Measurements from ENCODE around the gene SERPINB1.
A peak's percentile ranks its signal among the peaks of the same experiment; 100 is the strongest.

The SERPINB1 gene

DNA sequence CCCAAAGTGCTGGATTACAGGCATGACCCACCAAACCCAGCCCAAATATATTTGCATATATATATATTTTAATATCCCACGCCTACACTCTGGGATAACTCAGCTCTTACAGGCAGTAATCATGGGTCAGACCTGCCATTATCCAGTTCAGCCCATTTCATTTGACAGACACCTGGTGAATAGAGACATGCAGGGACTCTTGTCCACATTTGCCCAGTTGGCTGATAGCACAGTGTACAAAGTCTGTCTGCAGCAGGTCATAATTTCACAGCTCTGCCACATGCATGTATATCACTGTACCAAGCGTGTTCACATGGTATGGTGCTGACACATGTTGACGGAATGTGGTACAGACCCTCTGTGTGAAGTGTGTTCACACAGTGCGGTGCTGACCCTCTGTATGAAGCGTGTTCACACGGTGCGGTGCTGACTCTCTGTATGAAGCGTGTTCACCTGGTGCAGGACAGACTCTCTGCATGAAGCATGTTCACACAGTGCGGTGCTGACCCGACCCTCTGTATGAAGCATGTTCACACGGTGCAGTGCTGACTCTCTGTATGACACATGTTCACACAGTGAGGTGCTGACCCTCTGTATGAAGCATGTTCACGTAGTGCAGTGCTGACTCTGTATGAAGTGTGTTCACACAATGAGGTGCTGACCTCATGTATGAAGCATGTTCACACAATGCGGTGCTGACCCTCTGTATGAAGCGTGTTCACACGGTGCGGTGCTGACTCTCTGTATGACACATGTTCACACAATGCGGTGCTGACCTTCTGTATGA, 10.3 kb upstream of the SERPINB1 start:
- TF ChIP-seq, protein P1, sequence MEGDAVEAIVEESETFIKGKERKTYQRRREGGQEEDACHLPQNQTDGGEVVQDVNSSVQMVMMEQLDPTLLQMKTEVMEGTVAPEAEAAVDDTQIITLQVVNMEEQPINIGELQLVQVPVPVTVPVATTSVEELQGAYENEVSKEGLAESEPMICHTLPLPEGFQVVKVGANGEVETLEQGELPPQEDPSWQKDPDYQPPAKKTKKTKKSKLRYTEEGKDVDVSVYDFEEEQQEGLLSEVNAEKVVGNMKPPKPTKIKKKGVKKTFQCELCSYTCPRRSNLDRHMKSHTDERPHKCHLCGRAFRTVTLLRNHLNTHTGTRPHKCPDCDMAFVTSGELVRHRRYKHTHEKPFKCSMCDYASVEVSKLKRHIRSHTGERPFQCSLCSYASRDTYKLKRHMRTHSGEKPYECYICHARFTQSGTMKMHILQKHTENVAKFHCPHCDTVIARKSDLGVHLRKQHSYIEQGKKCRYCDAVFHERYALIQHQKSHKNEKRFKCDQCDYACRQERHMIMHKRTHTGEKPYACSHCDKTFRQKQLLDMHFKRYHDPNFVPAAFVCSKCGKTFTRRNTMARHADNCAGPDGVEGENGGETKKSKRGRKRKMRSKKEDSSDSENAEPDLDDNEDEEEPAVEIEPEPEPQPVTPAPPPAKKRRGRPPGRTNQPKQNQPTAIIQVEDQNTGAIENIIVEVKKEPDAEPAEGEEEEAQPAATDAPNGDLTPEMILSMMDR (IDR thresholded peaks at IDR 0.05; ENCODE audit: low read depth, low read length): no peak
- H3K9me3 ChIP-seq: no peaks in the 10 kb centered on the region
- no peaks in the 10 kb centered on the region for H3K36me3 ChIP-seq
- H3K27me3 ChIP-seq: no peaks in the 10 kb centered on the region
- no peak for DNase-seq
- no peaks in the 10 kb centered on the region for H3K4me1 ChIP-seq
- H3K4me3 ChIP-seq (ENCODE audit: low read depth, low read length): no peak overlapping the region

DNA sequence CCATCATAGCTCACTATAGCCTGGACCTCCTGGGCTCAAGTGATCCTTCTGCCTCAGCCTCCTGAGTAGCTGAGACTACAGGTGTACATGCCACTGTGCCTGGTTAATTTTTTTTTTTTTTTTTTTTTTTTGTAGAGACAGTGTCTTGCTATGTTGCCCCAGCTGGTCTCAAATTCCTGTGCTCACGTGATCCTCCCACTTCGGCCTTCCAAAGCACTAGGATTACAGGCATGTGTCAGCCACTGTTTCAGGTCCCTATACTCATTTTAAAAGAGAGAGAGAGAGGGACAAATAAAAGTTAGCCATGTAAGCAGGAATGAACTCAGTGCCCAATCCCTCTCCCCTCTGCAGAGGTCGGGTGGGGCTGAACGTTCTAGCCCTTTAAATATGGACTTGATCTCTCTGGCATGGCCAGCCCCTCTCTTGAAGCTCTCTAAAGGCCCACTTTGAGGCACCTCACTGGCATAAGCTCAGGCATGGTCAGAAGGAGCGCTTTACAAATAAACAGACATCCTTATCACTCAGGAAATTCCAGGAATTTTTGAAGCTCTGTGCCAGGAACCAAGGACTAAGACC, 9.0 kb upstream of the SERPINB1 start:
- H3K4me1 ChIP-seq: no peaks in the 10 kb centered on the region
- no peak overlapping the region for H3K4me3 ChIP-seq (ENCODE audit: low read depth, low read length)
- TF ChIP-seq, protein P1 (IDR thresholded peaks at IDR 0.05; ENCODE audit: low read depth, low read length): no peak
- DNase-seq: no peak
- H3K9me3 ChIP-seq: no peaks in the 10 kb centered on the region
- no peaks in the 10 kb centered on the region for H3K27me3 ChIP-seq
- no peaks in the 10 kb centered on the region for H3K36me3 ChIP-seq

DNA sequence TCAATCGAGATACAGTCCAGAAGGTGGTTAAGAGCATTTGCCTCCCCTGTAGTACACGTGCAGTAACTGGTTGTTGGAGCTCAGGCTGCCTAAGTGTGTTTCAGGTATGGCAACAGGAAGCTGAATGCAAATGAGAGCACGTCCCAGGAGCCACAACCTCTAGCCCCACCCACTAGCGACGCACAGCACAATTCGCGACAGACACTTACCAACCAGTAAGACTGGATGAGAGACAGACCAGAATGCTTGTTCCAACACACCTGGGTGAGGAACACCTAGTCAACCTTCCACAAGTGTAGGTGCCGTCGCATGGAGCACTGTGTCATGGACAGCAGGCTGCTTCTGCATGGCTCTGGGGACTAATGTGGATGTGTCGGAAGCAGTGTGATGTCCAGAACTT, 7.2 kb upstream of the SERPINB1 start:
- Histone ChIP-seq H3K4me1 (no peaks in the 10 kb centered on the region), H3K27me3 (no peaks in the 10 kb centered on the region), H3K36me3 (no peaks in the 10 kb centered on the region), H3K9me3 (no peaks in the 10 kb centered on the region), H3K4me3 (ENCODE audit: low read depth, low read length) (no peak overlapping the region)
- TF ChIP-seq, protein P1 (IDR thresholded peaks at IDR 0.05; ENCODE audit: low read depth, low read length): no peak
- no peak for DNase-seq

DNA sequence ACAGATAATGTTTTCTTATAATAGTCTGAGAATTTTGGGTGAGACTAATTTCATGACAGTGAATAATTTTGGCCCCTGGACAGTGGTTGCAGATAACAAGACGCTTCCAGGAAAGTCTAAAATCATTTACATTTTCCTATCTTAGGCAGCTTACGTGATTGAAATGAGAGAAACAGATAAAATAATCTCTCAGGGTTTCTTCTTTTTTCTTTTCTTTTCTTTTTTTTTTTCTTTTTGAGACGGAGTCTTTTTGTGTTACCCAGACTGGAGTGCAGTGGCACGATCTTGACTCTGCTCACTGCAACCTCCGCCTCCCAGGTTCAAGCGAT, 4.2 kb upstream of the SERPINB1 start:
- no peaks in the 10 kb centered on the region for H3K4me1 ChIP-seq
- TF ChIP-seq, protein P1 (IDR thresholded peaks at IDR 0.05; ENCODE audit: low read depth, low read length): no peak
- H3K4me3 ChIP-seq (ENCODE audit: low read depth, low read length): peak overlapping the region; percentile 19; the same call in 1 of the 2 replicates
- DNase-seq: no peak
- H3K27me3 ChIP-seq: no peaks in the 10 kb centered on the region
- H3K9me3 ChIP-seq: no peaks in the 10 kb centered on the region
- no peaks in the 10 kb centered on the region for H3K36me3 ChIP-seq

DNA sequence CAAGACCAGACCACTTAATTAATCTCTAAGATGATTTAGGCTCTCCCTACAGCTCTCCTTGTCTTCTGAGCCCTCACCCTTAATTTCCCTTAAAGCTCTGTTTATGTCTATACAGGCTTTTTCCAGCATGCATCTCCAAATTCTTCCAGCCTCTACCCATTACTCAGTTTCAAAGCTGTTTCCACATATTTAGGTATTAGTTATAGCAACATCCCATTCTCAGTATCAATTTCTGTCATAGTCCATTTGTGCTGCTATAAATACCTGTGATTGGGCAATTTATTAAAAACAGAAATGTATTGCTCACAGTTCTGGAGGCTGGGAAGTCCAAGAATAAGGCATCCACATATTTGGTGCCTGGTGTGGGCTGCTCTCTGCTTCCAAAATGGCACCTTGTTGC, 2.3 kb upstream of the SERPINB1 start:
- H3K9me3 ChIP-seq: no peaks in the 10 kb centered on the region
- TF ChIP-seq, protein P1 (IDR thresholded peaks at IDR 0.05; ENCODE audit: low read depth, low read length): no peak
- no peaks in the 10 kb centered on the region for H3K4me1 ChIP-seq
- no peak overlapping the region for H3K4me3 ChIP-seq (ENCODE audit: low read depth, low read length)
- no peaks in the 10 kb centered on the region for H3K27me3 ChIP-seq
- no peaks in the 10 kb centered on the region for H3K36me3 ChIP-seq
- no peak for DNase-seq

DNA sequence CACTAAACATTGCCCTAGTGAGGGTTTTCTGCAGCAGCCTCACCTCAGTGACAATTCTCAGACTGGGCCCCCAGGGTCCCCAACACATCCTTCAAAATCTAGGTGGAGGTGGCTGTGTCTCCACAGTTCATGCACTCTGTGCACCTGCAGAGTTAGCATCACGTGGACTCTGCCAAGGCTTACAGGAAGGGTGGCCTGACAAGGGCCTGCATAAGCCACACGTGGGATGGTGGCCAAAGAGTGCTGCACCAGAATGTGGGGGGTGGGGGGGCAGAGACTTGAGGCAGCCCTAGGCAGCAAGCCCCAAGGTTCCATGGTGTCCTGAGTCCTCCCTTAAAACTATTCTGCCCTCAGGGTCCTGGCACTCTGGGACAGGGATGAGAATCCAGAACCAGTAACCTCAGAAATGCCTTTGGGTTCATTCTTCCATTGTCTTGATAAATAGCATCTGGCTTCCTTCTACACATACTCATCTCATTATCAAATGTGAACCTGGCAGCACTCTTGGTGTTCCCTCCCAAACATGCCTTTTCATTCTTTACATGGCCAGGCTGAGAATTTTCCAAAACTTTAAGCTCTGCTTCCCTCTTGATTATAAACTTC, 1.6 kb upstream of the SERPINB1 start:
- no peaks in the 10 kb centered on the region for H3K4me1 ChIP-seq
- H3K9me3 ChIP-seq: no peaks in the 10 kb centered on the region
- H3K4me3 ChIP-seq (ENCODE audit: low read depth, low read length): no peak overlapping the region
- DNase-seq: no peak
- TF ChIP-seq, protein P1 (IDR thresholded peaks at IDR 0.05; ENCODE audit: low read depth, low read length): no peak
- no peaks in the 10 kb centered on the region for H3K27me3 ChIP-seq
- H3K36me3 ChIP-seq: no peaks in the 10 kb centered on the region

Data from BE2C (cell line).